ENCODE data around the gene FBLN7. TPM values are rescaled to one million over a fixed set of nuclear protein-coding genes. Genes with fewer than 3 reads are reported as not detected.

FBLN7 gene
- total RNA-seq, 2 experiments from 2014 or later = 0.25 TPM; not detected in 1

GRCh38 chr2:112156152-112156986 is 18.2 kb downstream of the FBLN7 start:
- Histone ChIP-seq H3K4me2 (ENCODE audit: low read length) (no peak overlapping the region), H4K20me1 (ENCODE audit: insufficient read depth, low read length) (no peaks in the 10 kb centered on the region), H3K9me2 (ENCODE audit: insufficient read depth, low read length) (no peaks in the 10 kb centered on the region), H3K4me1 (ENCODE audit: insufficient read depth, low read length, poor library complexity, severe bottlenecking) (peaks cover 38% of the 10 kb centered on the region), H3K27ac (ENCODE audit: low read depth, low read length, poor library complexity, severe bottlenecking) (no peak overlapping the region), H3K36me3 (ENCODE audit: insufficient read depth, low read length) (no peaks in the 10 kb centered on the region), H3K4me3 (ENCODE audit: low read depth, low read length, poor library complexity, severe bottlenecking) (no peak overlapping the region), H3K79me2 (ENCODE audit: insufficient read depth, low read depth, low read length) (no peaks in the 10 kb centered on the region), H2AFZ (ENCODE audit: low read length) (peak overlapping the region; percentile 19; the same call in 1 of the 2 replicates), H3K9me3 (ENCODE audit: low read length) (no peaks in the 10 kb centered on the region)
- TF ChIP-seq CTCF (conservative IDR thresholded peaks at IDR 0.05; ENCODE audit: low read length) = no peak
- TF ChIP-seq EZH2phosphoT487 (IDR thresholded peaks at IDR 0.05; ENCODE audit: borderline replicate concordance, low read depth, low read length) = no peak
- DNase-seq (ENCODE audit: low spot score) = no peak
- ChIA-PET POLR2A (no interaction called here), CTCF (ENCODE audit: unreplicated experiment) (no interaction called here)
- intact Hi-C loops (cut with micrococcal nuclease; ENCODE audit: unreplicated experiment) = loop anchor here (5.0 kb wide), 1 partner anchor 99 kb away; the partner anchor contains the start of gene TMEM87B
- no TSS peak for BruUV-seq (replicated peaks)

GRCh38 chr2:112157472-112157871 is 19.3 kb downstream of the FBLN7 start:
- Histone ChIP-seq H2AFZ (ENCODE audit: low read length) (no peak overlapping the region), H3K4me1 (ENCODE audit: insufficient read depth, low read length, poor library complexity, severe bottlenecking) (peaks cover 42% of the 10 kb centered on the region), H3K79me2 (ENCODE audit: insufficient read depth, low read depth, low read length) (no peaks in the 10 kb centered on the region), H3K9me3 (ENCODE audit: low read length) (no peaks in the 10 kb centered on the region), H3K4me2 (ENCODE audit: low read length) (no peak overlapping the region), H4K20me1 (ENCODE audit: insufficient read depth, low read length) (no peaks in the 10 kb centered on the region), H3K36me3 (ENCODE audit: insufficient read depth, low read length) (no peaks in the 10 kb centered on the region), H3K4me3 (ENCODE audit: low read depth, low read length, poor library complexity, severe bottlenecking) (no peak overlapping the region), H3K27ac (ENCODE audit: low read depth, low read length, poor library complexity, severe bottlenecking) (no peak overlapping the region), H3K9me2 (ENCODE audit: insufficient read depth, low read length) (no peaks in the 10 kb centered on the region)
- DNase-seq (ENCODE audit: low spot score) = no peak
- ChIA-PET CTCF (ENCODE audit: unreplicated experiment) (no interaction called here), POLR2A (no interaction called here)
- intact Hi-C loops (cut with micrococcal nuclease; ENCODE audit: unreplicated experiment) = loop anchor here (5.0 kb wide), 1 partner anchor 100 kb away; the partner anchor contains the start of gene TMEM87B
- BruUV-seq (replicated peaks) = no TSS peak
- TF ChIP-seq EZH2phosphoT487 (IDR thresholded peaks at IDR 0.05; ENCODE audit: borderline replicate concordance, low read depth, low read length) = no peak
- no peak for TF ChIP-seq CTCF (conservative IDR thresholded peaks at IDR 0.05; ENCODE audit: low read length)

GRCh38 chr2:112159454-112159921 is 21.3 kb downstream of the FBLN7 start:
- H3K4me1 ChIP-seq (ENCODE audit: insufficient read depth, low read length, poor library complexity, severe bottlenecking) = peaks cover 41% of the 10 kb centered on the region
- no TSS peak for BruUV-seq (replicated peaks)
- POLR2A ChIA-PET = interaction anchor here (0.6 to 0.7 kb wide), 3 partner anchors 80 to 1002 kb away, joined by 3 to 13 read pairs (median 3); no protein-coding TSS in a partner anchor
- no peak for TF ChIP-seq CTCF (conservative IDR thresholded peaks at IDR 0.05; ENCODE audit: low read length)
- no peak for TF ChIP-seq EZH2phosphoT487 (IDR thresholded peaks at IDR 0.05; ENCODE audit: borderline replicate concordance, low read depth, low read length)
- H3K9me2 ChIP-seq (ENCODE audit: insufficient read depth, low read length) = no peaks in the 10 kb centered on the region
- peak; percentile 94 for DNase-seq (ENCODE audit: low spot score)
- H2AFZ ChIP-seq (ENCODE audit: low read length) = peak overlapping the region; percentile 87
- no peaks in the 10 kb centered on the region for H3K9me3 ChIP-seq (ENCODE audit: low read length)
- no peak overlapping the region for H3K4me3 ChIP-seq (ENCODE audit: low read depth, low read length, poor library complexity, severe bottlenecking)
- peak overlapping the region; percentile 52 for H3K27ac ChIP-seq (ENCODE audit: low read depth, low read length, poor library complexity, severe bottlenecking)
- H3K4me2 ChIP-seq (ENCODE audit: low read length) = peak overlapping the region; percentile 57
- intact Hi-C loops (cut with micrococcal nuclease; ENCODE audit: unreplicated experiment) = loop anchor here (1.0 to 5.0 kb wide), 2 partner anchors 102 to 116 kb away; partner anchors contain the start of genes TMEM87B and ZC3H6
- no peaks in the 10 kb centered on the region for H4K20me1 ChIP-seq (ENCODE audit: insufficient read depth, low read length)
- CTCF ChIA-PET (ENCODE audit: unreplicated experiment) = no interaction called here
- H3K36me3 ChIP-seq (ENCODE audit: insufficient read depth, low read length) = no peaks in the 10 kb centered on the region
- H3K79me2 ChIP-seq (ENCODE audit: insufficient read depth, low read depth, low read length) = no peaks in the 10 kb centered on the region
